K562 (cell line): ENCODE measurements around the gene PPP1R12C. TPM values are rescaled to one million over a fixed set of nuclear protein-coding genes. Genes with fewer than 3 reads are reported as not detected.

Experiments used
- CEBPB ChIP-seq: fragments of 450-650 bp; IDR thresholded peaks from 2 replicates; pipeline ENCODE4 v1.6.1; 2016; ENCODE audit warnings: missing genetic modification characterization, missing compliant biosample characterization
- CLOCK ChIP-seq: fragments of 250-450 bp; sonication (Bioruptor Pico); IDR thresholded peaks from 2 replicates; pipeline ENCODE4 v1.4.0; 2020; ENCODE audit warnings: mild to moderate bottlenecking, moderate library complexity, borderline replicate concordance
- E2F4 ChIP-seq: sonication (generic); formaldehyde crosslinking; IDR thresholded peaks from 2 replicates; pipeline ENCODE4 v1.8.0; 2022; ENCODE audit warnings: mild to moderate bottlenecking, low read depth, missing genetic modification reagents
- MAFF ChIP-seq: IDR thresholded peaks from 2 replicates; pipeline ENCODE4 v1.6.1; 2012; ENCODE audit warnings: low read length, improper control_type of control experiment
- MEF2A ChIP-seq: IDR thresholded peaks from 2 replicates; pipeline ENCODE4 v1.6.1; 2011; ENCODE audit warnings: low read depth, mild to moderate bottlenecking, low read length, moderate library complexity; ENCODE audit not compliant: control insufficient read depth
- PKNOX1 ChIP-seq: fragments of 450-650 bp; IDR thresholded peaks from 2 replicates; pipeline ENCODE4 v1.6.1; 2016
- RFX7 ChIP-seq: fragments of 250-450 bp; sonication (Bioruptor Pico); IDR thresholded peaks from 2 replicates; pipeline ENCODE4 v1.5.1; 2021; ENCODE audit warnings: mild to moderate bottlenecking
- SIN3B ChIP-seq: fragments of 450-650 bp; IDR thresholded peaks from 2 replicates; pipeline ENCODE4 v1.6.1; 2017; ENCODE audit warnings: low read depth, mild to moderate bottlenecking, moderate library complexity
- SRF ChIP-seq, 2 experiments: fragments of 250-450, 450-650 bp in 1 of 2; sonication (Bioruptor Pico) in 1 of 2; sonication (generic) in 1 of 2; formaldehyde crosslinking; IDR thresholded peaks; 2 replicates each; pipeline versions ENCODE4 v1.5.0 to v1.5.1; 2020 to 2022; ENCODE audit warnings: mild to moderate bottlenecking in 1 of 2, missing genetic modification reagents in 1 of 2
- ZKSCAN3 ChIP-seq: fragments of 250-450 bp; sonication (Bioruptor Pico); IDR thresholded peaks from 2 replicates; pipeline ENCODE4 v1.4.0; 2020
- ZMIZ1 ChIP-seq, 2 experiments: fragments of 150-350 bp in 1 of 2; IDR thresholded peaks; 2 replicates each; pipeline ENCODE4 v1.6.1; 2012 to 2016; ENCODE audit warnings: low read depth in 2 of 2, low read length in 2 of 2, mild to moderate bottlenecking in 1 of 2, moderate library complexity in 1 of 2
- ZNF445 ChIP-seq: fragments of 250-450 bp; sonication (Bioruptor Pico); IDR thresholded peaks from 2 replicates; pipeline ENCODE4 v1.4.0; 2020; ENCODE audit warnings: low read depth, mild to moderate bottlenecking, moderate library complexity
- polyA plus RNA-seq, 8 experiments: library from polyadenylated mRNA; depleted of rRNA in 4 of 8; stranded (reverse) in 5 of 8; unstranded in 3 of 8; fragments of >200 nt; fragmentation: Nextera tagmentation in 2 of 8; fragmentation: Illumina TruSeq in 1 of 8; extraction: Ambion mirVana in 2 of 8; extraction: Trizol in 1 of 8; gene quantifications; 2 replicates each; pipeline versions ENCODE4 v1.2.1 to v1.2.3, GENCODE V29; 2011 to 2014; ENCODE audit warnings: inconsistent platforms in 1 of 8, missing spikeins in 1 of 8
- total RNA-seq, 7 experiments: library from RNA; depleted of rRNA in 6 of 7; stranded (reverse); fragments of >200 nt in 6 of 7; fragmentation: Illumina TruSeq in 2 of 7; extraction: Trizol in 2 of 7; gene quantifications; 2 replicates each; pipeline versions ENCODE4 v1.2.1 to v1.2.3, GENCODE V29; 2011 to 2021; ENCODE audit warnings: low replicate concordance in 1 of 7
- TF ChIP-seq, protein P1 (sequence below), 2 experiments: fragments of 450-650 bp in 1 of 2; IDR thresholded peaks; 2 replicates each; pipeline ENCODE4 v1.6.1; 2011 to 2017; ENCODE audit warnings: low read depth in 2 of 2, antibody characterized with exemption in 1 of 2, borderline replicate concordance in 1 of 2, low read length in 1 of 2, mild to moderate bottlenecking in 1 of 2, mixed read lengths in 1 of 2; ENCODE audit not compliant: control insufficient read depth in 1 of 2

Gene PPP1R12C
- total and polyA plus RNA-seq, 9 of the 15 experiments (the other 6 are each of a cell fraction or from before 2014, with no cell fraction given), result 1.8 to 136 (median 33.7) TPM

- no peak for TF ChIP-seq MEF2A
- TF ChIP-seq, protein P1, sequence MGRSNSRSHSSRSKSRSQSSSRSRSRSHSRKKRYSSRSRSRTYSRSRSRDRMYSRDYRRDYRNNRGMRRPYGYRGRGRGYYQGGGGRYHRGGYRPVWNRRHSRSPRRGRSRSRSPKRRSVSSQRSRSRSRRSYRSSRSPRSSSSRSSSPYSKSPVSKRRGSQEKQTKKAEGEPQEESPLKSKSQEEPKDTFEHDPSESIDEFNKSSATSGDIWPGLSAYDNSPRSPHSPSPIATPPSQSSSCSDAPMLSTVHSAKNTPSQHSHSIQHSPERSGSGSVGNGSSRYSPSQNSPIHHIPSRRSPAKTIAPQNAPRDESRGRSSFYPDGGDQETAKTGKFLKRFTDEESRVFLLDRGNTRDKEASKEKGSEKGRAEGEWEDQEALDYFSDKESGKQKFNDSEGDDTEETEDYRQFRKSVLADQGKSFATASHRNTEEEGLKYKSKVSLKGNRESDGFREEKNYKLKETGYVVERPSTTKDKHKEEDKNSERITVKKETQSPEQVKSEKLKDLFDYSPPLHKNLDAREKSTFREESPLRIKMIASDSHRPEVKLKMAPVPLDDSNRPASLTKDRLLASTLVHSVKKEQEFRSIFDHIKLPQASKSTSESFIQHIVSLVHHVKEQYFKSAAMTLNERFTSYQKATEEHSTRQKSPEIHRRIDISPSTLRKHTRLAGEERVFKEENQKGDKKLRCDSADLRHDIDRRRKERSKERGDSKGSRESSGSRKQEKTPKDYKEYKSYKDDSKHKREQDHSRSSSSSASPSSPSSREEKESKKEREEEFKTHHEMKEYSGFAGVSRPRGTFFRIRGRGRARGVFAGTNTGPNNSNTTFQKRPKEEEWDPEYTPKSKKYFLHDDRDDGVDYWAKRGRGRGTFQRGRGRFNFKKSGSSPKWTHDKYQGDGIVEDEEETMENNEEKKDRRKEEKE (IDR thresholded peaks at IDR 0.05; ENCODE audit: borderline replicate concordance in 1 of 2, control insufficient read depth in 1 of 2, low read depth in 2 of 2, low read length in 1 of 2), result no peak
- TF ChIP-seq CEBPB (tag), result no peak
- TF ChIP-seq PKNOX1, result peak; percentile 79
- no peak for TF ChIP-seq E2F4 (CRISPR knock-in tag)
- TF ChIP-seq SIN3B, result peak; percentile 44; the same call in 1 of the 2 replicates
- TF ChIP-seq RFX7 (CRISPR knock-in tag), result no peak
- no peak for TF ChIP-seq ZNF445 (CRISPR knock-in tag)
- 0 out of 4 replicates have a peak, but pooled peaks of 1 of the 2 experiments have one; percentile 13 for TF ChIP-seq ZMIZ1 (IDR thresholded peaks at IDR 0.05; ENCODE audit: low read depth in 2 of 2, low read length in 2 of 2)
- TF ChIP-seq ZKSCAN3 (CRISPR knock-in tag), result no peak
- no peak for TF ChIP-seq CLOCK (CRISPR knock-in tag)
- TF ChIP-seq MAFF, result no peak
- 0 out of 4 replicates have a peak, but pooled peaks of 1 of the 2 experiments have one; percentile 61 for TF ChIP-seq SRF (CRISPR knock-in tag; IDR thresholded peaks at IDR 0.05)
These were observed 42.9 kb upstream of the PPP1R12C start (continued) for GRCh38 chr19:55160128-55160985.
